HepG2 (cell line): ENCODE measurements around the gene MB21D2. TPM values are rescaled to one million over a fixed set of nuclear protein-coding genes. Genes with fewer than 3 reads are reported as not detected.

Source experiments
- ATAC-seq: fragments of 200-7000 bp; cut with Tn5 transposase; 3 replicates; pipeline ENCODE4 v1.9.1; 2020; ENCODE audit warnings: mild to moderate bottlenecking, moderate library complexity
- BruUV-seq: library from RNA; stranded (reverse); fragments of 400-500 nt; replicated peaks from 2 replicates; lab custom pipeline; 2021; lab: Mats Ljungman, UMichigan
- CTCF ChIA-PET: fragments of 300-600 bp; formaldehyde crosslinking; extraction: SDS; loops from one replicate; lab custom pipeline; 2021; ENCODE audit warnings: low total read pairs, inconsistent platforms, low intra/inter-chr PET ratio; lab: Yijun Ruan, JAX
- POLR2A ChIA-PET: fragments of 350-600 bp; sonication (Branson Sonifier 250); formaldehyde crosslinking; loops from one replicate; lab custom pipeline; 2020; ENCODE audit warnings: antibody characterized with exemption, inconsistent platforms; lab: Yijun Ruan, JAX
- DNase-seq: peaks from one replicate; pipeline ENCODE4 v3.0.0-alpha.2; 2015; ENCODE audit warnings: low spot score
- FAIRE-seq: peaks from 3 replicates; lab custom pipeline; 2011; peaks lifted over from hg19 to GRCh38; lab: Jason Lieb, UNC
- H2AFZ ChIP-seq: one replicate; pipeline ENCODE4 v1.6.1; 2011; ENCODE audit warnings: low read length, inconsistent platforms
- H3K27ac ChIP-seq: fragments of 300-600 bp; 3 replicates; pipeline ENCODE4 v1.8.0; 2011; ENCODE audit warnings: mixed run types, mild to moderate bottlenecking, mixed read lengths, low read length, inconsistent platforms; ENCODE audit not compliant: insufficient read depth; ENCODE audit errors: extremely low read length
- H3K27me3 ChIP-seq, 2 experiments: fragments of 200-600 bp in 1 of 2; 2 replicates in 1 of 2; 3 replicates in 1 of 2; pipeline versions ENCODE4 v1.6.0 to v1.8.0; 2011; ENCODE audit warnings: low read length in 2 of 2, mild to moderate bottlenecking in 2 of 2, moderate library complexity in 2 of 2, inconsistent platforms in 1 of 2; ENCODE audit not compliant: insufficient read depth in 2 of 2, control insufficient read depth in 1 of 2
- H3K36me3 ChIP-seq, 2 experiments: fragments of 200-600 bp in 1 of 2; replicated peaks in 1 of 2; 2 replicates in 1 of 2; 3 replicates in 1 of 2; pipeline versions ENCODE4 v1.5.1 to v1.8.0; 2011; ENCODE audit warnings: low read length in 2 of 2, inconsistent platforms in 1 of 2; ENCODE audit not compliant: insufficient read depth in 2 of 2, control insufficient read depth in 1 of 2
- H3K4me1 ChIP-seq: 2 replicates; pipeline ENCODE4 v1.5.1; 2012; ENCODE audit warnings: low read length, inconsistent platforms; ENCODE audit not compliant: insufficient read depth
- H3K4me2 ChIP-seq: 2 replicates; pipeline ENCODE4 v1.6.0; 2011; ENCODE audit warnings: low read depth, low read length, inconsistent platforms
- H3K4me3 ChIP-seq, 3 experiments: fragments of 200-600 bp in 1 of 3; sonication (generic), shearing (Covaris generic) in 1 of 3; replicated peaks in 1 of 3; 2 replicates each; pipeline ENCODE4 v1.5.1; 2011 to 2016; ENCODE audit warnings: low read length in 3 of 3, inconsistent platforms in 2 of 3, low read depth in 2 of 3, mild to moderate bottlenecking in 2 of 3, control low read depth in 1 of 3, mixed read lengths in 1 of 3; ENCODE audit not compliant: insufficient read depth in 1 of 3
- H3K79me2 ChIP-seq: one replicate; pipeline ENCODE4 v1.6.1; 2011; ENCODE audit warnings: low read length, inconsistent platforms; ENCODE audit not compliant: insufficient read depth
- H3K9ac ChIP-seq: 2 replicates; pipeline ENCODE4 v1.6.0; 2011; ENCODE audit warnings: mild to moderate bottlenecking, low read depth, low read length, inconsistent platforms; ENCODE audit not compliant: insufficient read depth
- H3K9me3 ChIP-seq: 2 replicates; pipeline ENCODE4 v1.5.1; 2012; ENCODE audit warnings: mild to moderate bottlenecking, low read length
- H4K20me1 ChIP-seq: 2 replicates; pipeline ENCODE4 v1.6.0; 2011; ENCODE audit warnings: inconsistent platforms, mild to moderate bottlenecking, low read length, moderate library complexity; ENCODE audit not compliant: insufficient read depth
- ARHGAP35 ChIP-seq: sonication (generic); formaldehyde crosslinking; IDR thresholded peaks from 2 replicates; pipeline ENCODE4 v1.9.0; 2022; ENCODE audit warnings: mild to moderate bottlenecking, inconsistent platforms, moderate library complexity, missing genetic modification reagents, borderline replicate concordance
- ATF3 ChIP-seq: sonication (generic); formaldehyde crosslinking; IDR thresholded peaks from 2 replicates; pipeline ENCODE4 v1.4.0; 2020; ENCODE audit warnings: missing genetic modification reagents
- ATF5 ChIP-seq: sonication (generic); formaldehyde crosslinking; IDR thresholded peaks from 2 replicates; pipeline ENCODE4 v1.4.0; 2020; ENCODE audit warnings: mild to moderate bottlenecking, low read depth, missing genetic modification reagents
- CREB3 ChIP-seq: sonication (generic); formaldehyde crosslinking; IDR thresholded peaks from 2 replicates; pipeline ENCODE4 v1.5.0; 2020; ENCODE audit warnings: missing genetic modification reagents
- ETS1 ChIP-seq: sonication (generic); formaldehyde crosslinking; IDR thresholded peaks from 2 replicates; pipeline ENCODE4 v1.4.0; 2020; ENCODE audit warnings: missing genetic modification reagents
- GFI1 ChIP-seq: sonication (generic); formaldehyde crosslinking; IDR thresholded peaks from 2 replicates; pipeline ENCODE4 v1.5.0; 2020; ENCODE audit warnings: missing genetic modification reagents, mild to moderate bottlenecking, borderline replicate concordance
- GRHL1 ChIP-seq: sonication (generic); formaldehyde crosslinking; conservative IDR thresholded peaks from 2 replicates; pipeline ENCODE4 v1.8.0; 2022; ENCODE audit warnings: missing genetic modification reagents
- JARID2 ChIP-seq: sonication (generic); formaldehyde crosslinking; IDR thresholded peaks from 2 replicates; pipeline ENCODE4 v1.8.1; 2023; ENCODE audit warnings: missing genetic modification reagents, inconsistent platforms; ENCODE audit not compliant: insufficient replicate concordance
- MTF1 ChIP-seq: sonication (generic); formaldehyde crosslinking; IDR thresholded peaks from 2 replicates; pipeline ENCODE4 v1.5.0; 2020; ENCODE audit warnings: missing genetic modification reagents
- NR1H2 ChIP-seq: sonication (generic); formaldehyde crosslinking; IDR thresholded peaks from 2 replicates; pipeline ENCODE4 v1.8.1; 2022; ENCODE audit warnings: low read depth, missing genetic modification reagents, borderline replicate concordance
- SP5 ChIP-seq: IDR thresholded peaks from 2 replicates; pipeline ENCODE4 v1.6.1; 2016; ENCODE audit warnings: low read depth, borderline replicate concordance
- TOPORS ChIP-seq: sonication (generic); formaldehyde crosslinking; IDR thresholded peaks from 2 replicates; pipeline ENCODE4 v1.8.0; 2023; ENCODE audit warnings: mild to moderate bottlenecking, missing genetic modification reagents
- TSC22D2 ChIP-seq: sonication (generic); formaldehyde crosslinking; IDR thresholded peaks from 2 replicates; pipeline ENCODE4 v1.5.1; 2020; ENCODE audit warnings: missing genetic modification reagents, mild to moderate bottlenecking, borderline replicate concordance
- XBP1 ChIP-seq: sonication (generic); formaldehyde crosslinking; IDR thresholded peaks from 2 replicates; pipeline ENCODE4 v1.5.0; 2020; ENCODE audit warnings: missing genetic modification reagents
- ZNF597 ChIP-seq: sonication (generic); formaldehyde crosslinking; IDR thresholded peaks from 2 replicates; pipeline ENCODE4 v1.5.0; 2020; ENCODE audit warnings: missing genetic modification reagents
- WGBS: methylation state at CpG from one replicate; pipeline ENCODE4 v1.1.6; 2017; ENCODE audit warnings: low lambda C conversion rate; 5-methylcytosine and 5-hydroxymethylcytosine counted together
- in situ Hi-C: cut with HindIII; loops from 2 replicates; pipeline ENCODE4 v1.10.0; 2017; ENCODE audit warnings: low pct_unique_long_range_greater_than_20kb; ENCODE audit not compliant: extremely low pct_ligation_motif_present
- intact Hi-C: fragments of 100-400 bp; cut with micrococcal nuclease; formaldehyde crosslinking; loops from one replicate; pipeline ENCODE4 v1.10.0; 2022; ENCODE audit not compliant: unreplicated experiment
- polyA plus RNA-seq, 8 experiments: library from polyadenylated mRNA; depleted of rRNA in 3 of 8; stranded (reverse) in 7 of 8; unstranded in 1 of 8; fragments of >200 nt; fragmentation: Illumina TruSeq in 4 of 8; extraction: Trizol in 4 of 8; gene quantifications; 2 replicates each; pipeline versions ENCODE4 v1.2.1 to v1.2.3, GENCODE V29; 2011 to 2016; ENCODE audit warnings: low read depth in 4 of 8, missing spikeins in 1 of 8, mixed read lengths in 1 of 8; ENCODE audit not compliant: insufficient read depth in 1 of 8
- total RNA-seq, 5 experiments: library from RNA; depleted of rRNA; stranded (reverse); fragments of >200 nt; fragmentation: Illumina TruSeq; extraction: Trizol; gene quantifications; 2 replicates each; pipeline ENCODE4 v1.2.3, GENCODE V29; 2016; ENCODE audit warnings: low read depth in 1 of 5

Gene MB21D2
- total and polyA plus RNA-seq, 2 of the 13 experiments (the other 11 are each of a cell fraction or from before 2014, with no cell fraction given) = 0.90 to 1.6 TPM

GRCh38 chr3:192929755-192930547 lies 12.3 kb upstream of the MB21D2 start:
- Histone ChIP-seq H3K4me2 (no peak overlapping the region), H3K9me3 (no peaks in the 10 kb centered on the region), H3K4me1 (no peaks in the 10 kb centered on the region), H3K4me3 (no peak overlapping the region), H3K9ac (no peak overlapping the region), H2AFZ (no peak overlapping the region), H4K20me1 (no peaks in the 10 kb centered on the region), H3K36me3 (no peaks in the 10 kb centered on the region), H3K27me3 (no peaks in the 10 kb centered on the region), H3K79me2 (no peaks in the 10 kb centered on the region), H3K27ac (no peak overlapping the region)
- BruUV-seq = no TSS peak
- WGBS = 42% methylated on average over 9 of the region's 9 CpGs
- ATAC-seq (no peak), FAIRE-seq (no peak), DNase-seq (no peak)
- intact Hi-C loops (no loop called here), in situ Hi-C loops (no loop called here)
- CTCF ChIA-PET = no interaction called here
- TF ChIP-seq GFI1 (CRISPR knock-in tag) (no peak), ETS1 (CRISPR knock-in tag) (no peak), JARID2 (CRISPR knock-in tag) (no peak), GRHL1 (CRISPR knock-in tag) (no peak), CREB3 (CRISPR knock-in tag) (no peak), SP5 (CRISPR knock-in tag) (no peak), ZNF597 (no peak), NR1H2 (CRISPR knock-in tag) (no peak), ARHGAP35 (CRISPR knock-in tag) (no peak), ATF5 (no peak), TOPORS (CRISPR knock-in tag) (no peak), XBP1 (CRISPR knock-in tag) (no peak), TSC22D2 (CRISPR knock-in tag) (no peak), ATF3 (no peak), MTF1 (CRISPR knock-in tag) (no peak)
- POLR2A ChIA-PET = no interaction called here
